GM12878 (cell line): ENCODE results near the gene MANF. TPM values are rescaled to one million over a fixed set of nuclear protein-coding genes. Genes with fewer than 3 reads are reported as not detected.
A peak's percentile ranks its signal among the peaks of the same experiment; 100 is the strongest.

Experiments
- ATAC-seq: fragments of 200-7000 bp; cut with Tn5 transposase; 3 replicates; pipeline ENCODE4 v1.9.1; 2020; ENCODE audit warnings: mild to moderate bottlenecking, moderate library complexity
- BruUV-seq: library from RNA; stranded (reverse); fragments of 400-500 nt; replicated peaks from 2 replicates; lab custom pipeline; 2021; lab: Mats Ljungman, UMichigan
- CTCF ChIA-PET: fragments of 300-600 bp; sonication (Branson Sonifier 250); formaldehyde crosslinking; extraction: SDS; loops from one replicate; lab custom pipeline; 2021; ENCODE audit warnings: inconsistent platforms; lab: Yijun Ruan, JAX
- POLR2A ChIA-PET: fragments of 350-600 bp; formaldehyde crosslinking; extraction: SDS; loops from one replicate; lab custom pipeline; 2021; ENCODE audit warnings: inconsistent platforms; lab: Charles Lee
- RAD21 ChIA-PET: fragments of 300-600 bp; sonication (Branson Sonifier 250); formaldehyde crosslinking; loops from one replicate; lab custom pipeline; 2023; ENCODE audit warnings: antibody characterized with exemption; ENCODE audit not compliant: unreplicated experiment; lab: Charles Lee
- SMC1A ChIA-PET: fragments of 300-600 bp; sonication (Branson Sonifier 250); formaldehyde crosslinking; loops from one replicate; lab custom pipeline; 2023; ENCODE audit not compliant: unreplicated experiment, uncharacterized antibody; lab: Charles Lee
- DNase-seq: peaks from one replicate; pipeline ENCODE4 v3.0.0-alpha.2; 2011; ENCODE audit warnings: low read depth, low spot score
- FAIRE-seq: peaks from 3 replicates; lab custom pipeline; 2011; peaks lifted over from hg19 to GRCh38; lab: Jason Lieb, UNC
- H2AFZ ChIP-seq: 2 replicates; pipeline ENCODE4 v1.6.0; 2011; ENCODE audit warnings: low read depth, low read length, control low read depth; ENCODE audit not compliant: control insufficient read depth
- H3K27ac ChIP-seq: 2 replicates; pipeline ENCODE4 v1.5.1; 2011; ENCODE audit warnings: control low read depth; ENCODE audit not compliant: control insufficient read depth, insufficient read depth
- H3K27me3 ChIP-seq, 2 experiments: replicated peaks in 1 of 2; 2 replicates each; pipeline versions ENCODE4 v1.6.0 to v1.6.1; 2011; ENCODE audit warnings: low read length in 1 of 2; ENCODE audit not compliant: control insufficient read depth in 2 of 2, insufficient read depth in 2 of 2
- H3K36me3 ChIP-seq, 2 experiments: 2 replicates each; pipeline ENCODE4 v1.5.1; 2011; ENCODE audit warnings: low read length in 1 of 2; ENCODE audit not compliant: control insufficient read depth in 2 of 2, insufficient read depth in 2 of 2
- H3K4me1 ChIP-seq: 2 replicates; pipeline ENCODE4 v1.6.1; 2011; ENCODE audit warnings: mild to moderate bottlenecking, low read length, moderate library complexity, mixed read lengths; ENCODE audit not compliant: control insufficient read depth, insufficient read depth
- H3K4me2 ChIP-seq: 2 replicates; pipeline ENCODE4 v1.6.0; 2011; ENCODE audit warnings: control low read depth; ENCODE audit not compliant: control insufficient read depth, insufficient read depth
- H3K4me3 ChIP-seq: fragments of 200-600 bp; sonication (generic); 2 replicates; pipeline ENCODE4 v1.5.1; 2016
- H3K79me2 ChIP-seq: 2 replicates; pipeline ENCODE4 v1.6.0; 2011; ENCODE audit warnings: low read length; ENCODE audit not compliant: control insufficient read depth, insufficient read depth
- H3K9ac ChIP-seq: 2 replicates; pipeline ENCODE4 v1.8.0; 2011; ENCODE audit warnings: low read length, control low read depth, mixed read lengths; ENCODE audit not compliant: control insufficient read depth, insufficient read depth
- H3K9me3 ChIP-seq: replicated peaks from 3 replicates; pipeline ENCODE4 v1.5.1; 2011; ENCODE audit warnings: mild to moderate bottlenecking, low read length; ENCODE audit not compliant: control insufficient read depth, insufficient read depth
- H4K20me1 ChIP-seq: 2 replicates; pipeline ENCODE4 v1.6.0; 2011; ENCODE audit not compliant: control insufficient read depth, insufficient read depth
- CBX5 ChIP-seq: sonication (generic); IDR thresholded peaks from 2 replicates; pipeline ENCODE4 v1.6.1; 2016; ENCODE audit warnings: low read depth, moderate library complexity, mild to moderate bottlenecking, inconsistent platforms
- CHD2 ChIP-seq: IDR thresholded peaks from 2 replicates; pipeline ENCODE4 v1.6.1; 2011; ENCODE audit warnings: low read depth, low read length, improper control_type of control experiment, borderline replicate concordance
- PML ChIP-seq: IDR thresholded peaks from 2 replicates; pipeline ENCODE4 v1.6.1; 2012; ENCODE audit warnings: low read length, inconsistent platforms
- STAT3 ChIP-seq: IDR thresholded peaks from 2 replicates; pipeline ENCODE4 v1.6.1; 2011; ENCODE audit warnings: low read depth, low read length, improper control_type of control experiment
- USF2 ChIP-seq: IDR thresholded peaks from 2 replicates; pipeline ENCODE4 v1.6.1; 2011; ENCODE audit warnings: low read depth, low read length, improper control_type of control experiment, borderline replicate concordance
- ZBED1 ChIP-seq: IDR thresholded peaks from 2 replicates; pipeline ENCODE4 v1.6.1; 2016; ENCODE audit warnings: borderline replicate concordance
- WGBS: methylation state at CpG from one replicate; pipeline ENCODE4 v1.1.6; 2016; ENCODE audit warnings: low lambda C conversion rate; ENCODE audit not compliant: insufficient replicate concordance, insufficient coverage; ENCODE audit errors: missing lambda C conversion rate; 5-methylcytosine and 5-hydroxymethylcytosine counted together
- in situ Hi-C: fragments of 300-500 bp; cut with MboI; formaldehyde crosslinking; loops from 9 replicates; pipeline ENCODE4 v1.14.3; 2018; ENCODE audit warnings: mixed read lengths
- intact Hi-C: fragments of 100-400 bp; cut with micrococcal nuclease; formaldehyde crosslinking; loops from one replicate; pipeline ENCODE4 v1.14.2; 2022; ENCODE audit not compliant: unreplicated experiment
- polyA plus RNA-seq, 11 experiments: library from polyadenylated mRNA; depleted of rRNA in 4 of 11; unstranded in 6 of 11; stranded (reverse) in 5 of 11; fragments of >200 nt; fragmentation: Nextera tagmentation in 4 of 11; fragmentation: Illumina TruSeq in 1 of 11; extraction: Ambion mirVana in 4 of 11; extraction: Trizol in 1 of 11; gene quantifications; 1 replicate in 1 of 11; 2 replicates in 10 of 11; pipeline versions ENCODE4 v1.2.1 to v1.2.3, GENCODE V29; 2011 to 2016; ENCODE audit warnings: inconsistent platforms in 2 of 11, missing spikeins in 2 of 11, low read depth in 1 of 11
- total RNA-seq, 4 experiments: library from RNA; depleted of rRNA in 3 of 4; stranded (reverse); fragments of >200 nt in 3 of 4; fragmentation: Illumina TruSeq in 1 of 4; extraction: Trizol in 1 of 4; gene quantifications; 2 replicates each; pipeline versions ENCODE4 v1.2.1 to v1.2.3, GENCODE V29; 2013 to 2021

The MANF gene
- total and polyA plus RNA-seq, 10 of the 15 experiments (the other 5 are each of a cell fraction or from before 2014, with no cell fraction given): 22.0 to 120 (median 82.9) TPM

GRCh38 chr3:51395493-51396213, 10.6 kb downstream of the MANF start:
- SMC1A ChIA-PET: no interaction called here
- Histone ChIP-seq H3K9me3 (no peaks in the 10 kb centered on the region), H3K27ac (no peak overlapping the region), H3K4me2 (no peak overlapping the region), H3K79me2 (peaks cover 38% of the 10 kb centered on the region), H4K20me1 (peaks cover 11% of the 10 kb centered on the region; the same call in 1 of the 2 replicates), H3K36me3 (peaks cover 18 to 46% of the 10 kb centered on the region in 2 experiments), H2AFZ (no peak overlapping the region), H3K27me3 (no peaks in the 10 kb centered on the region), H3K9ac (no peak overlapping the region), H3K4me1 (peaks cover 12% of the 10 kb centered on the region), H3K4me3 (no peak overlapping the region)
- BruUV-seq: no TSS peak
- intact Hi-C loops: no loop called here
- ATAC-seq (no peak), DNase-seq (no peak), FAIRE-seq (peak; percentile 31)
- TF ChIP-seq CBX5 (0 out of 2 replicates have a peak, but pooled peaks have one; percentile 15), STAT3 (no peak), PML (0 out of 2 replicates have a peak, but pooled peaks have one; percentile 13), ZBED1 (peak; percentile 27; the same call in 1 of the 2 replicates), CHD2 (no peak), USF2 (no peak)
- POLR2A ChIA-PET: no interaction called here
- WGBS: 76% methylated on average over 12 of the region's 12 CpGs
- CTCF ChIA-PET: no interaction called here
- RAD21 ChIA-PET: no interaction called here
- in situ Hi-C loops: loop anchor here (10.0 kb wide), 1 partner anchor 1061 kb away; no protein-coding TSS in a partner anchor
